MM.1S (cell line): ENCODE measurements around the gene MCRIP1.

Source experiments
- EZH2 ChIP-seq: fragments of 300-600 bp; sonication (generic); optimal IDR thresholded peaks from 2 replicates; pipeline ENCODE3; 2017; ENCODE audit warnings: low read depth, mild to moderate bottlenecking, antibody characterized with exemption, low read length, mixed read lengths
- TF ChIP-seq, protein P1 (sequence below): fragments of 300-600 bp; sonication (generic); IDR thresholded peaks from 2 replicates; pipeline ENCODE4 v1.5.1; 2016; ENCODE audit warnings: antibody characterized with exemption, low read length, mixed read lengths

DNA sequence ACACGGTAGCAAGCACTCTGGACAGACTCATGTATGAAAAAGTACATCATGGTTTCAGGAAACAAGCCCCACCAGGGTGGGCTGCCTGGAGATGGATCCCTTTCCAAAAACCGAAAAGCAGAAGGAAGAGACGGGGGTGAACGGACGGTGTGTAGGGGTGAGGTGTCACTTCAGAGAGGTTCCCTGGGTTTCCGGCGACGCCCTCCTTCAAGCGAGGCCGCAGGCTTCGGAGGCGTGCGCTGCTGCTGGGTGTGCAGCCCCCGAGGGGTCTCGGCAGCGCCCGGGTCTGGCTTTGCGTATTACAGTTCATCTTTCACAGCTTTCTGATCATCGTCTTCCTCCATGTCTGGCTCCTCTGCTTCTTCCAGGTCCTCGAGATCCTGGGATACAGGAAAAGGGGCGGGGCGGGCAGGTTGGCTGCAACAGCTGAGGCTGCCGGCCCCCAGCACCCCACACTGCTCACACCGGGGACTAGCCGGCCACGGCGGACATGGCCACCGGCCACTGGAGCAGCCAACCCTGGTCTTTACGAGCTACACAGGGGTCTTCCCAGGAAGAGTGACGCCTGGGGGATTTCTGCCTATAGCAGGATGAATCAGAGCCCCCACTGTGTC, 10.7 kb upstream of the MCRIP1 start:
- TF ChIP-seq, protein P1, sequence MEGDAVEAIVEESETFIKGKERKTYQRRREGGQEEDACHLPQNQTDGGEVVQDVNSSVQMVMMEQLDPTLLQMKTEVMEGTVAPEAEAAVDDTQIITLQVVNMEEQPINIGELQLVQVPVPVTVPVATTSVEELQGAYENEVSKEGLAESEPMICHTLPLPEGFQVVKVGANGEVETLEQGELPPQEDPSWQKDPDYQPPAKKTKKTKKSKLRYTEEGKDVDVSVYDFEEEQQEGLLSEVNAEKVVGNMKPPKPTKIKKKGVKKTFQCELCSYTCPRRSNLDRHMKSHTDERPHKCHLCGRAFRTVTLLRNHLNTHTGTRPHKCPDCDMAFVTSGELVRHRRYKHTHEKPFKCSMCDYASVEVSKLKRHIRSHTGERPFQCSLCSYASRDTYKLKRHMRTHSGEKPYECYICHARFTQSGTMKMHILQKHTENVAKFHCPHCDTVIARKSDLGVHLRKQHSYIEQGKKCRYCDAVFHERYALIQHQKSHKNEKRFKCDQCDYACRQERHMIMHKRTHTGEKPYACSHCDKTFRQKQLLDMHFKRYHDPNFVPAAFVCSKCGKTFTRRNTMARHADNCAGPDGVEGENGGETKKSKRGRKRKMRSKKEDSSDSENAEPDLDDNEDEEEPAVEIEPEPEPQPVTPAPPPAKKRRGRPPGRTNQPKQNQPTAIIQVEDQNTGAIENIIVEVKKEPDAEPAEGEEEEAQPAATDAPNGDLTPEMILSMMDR: no peak
- TF ChIP-seq EZH2: no peak
